ENCODE data around the gene NCKIPSD. TPM values are rescaled to one million over a fixed set of nuclear protein-coding genes. Genes with fewer than 3 reads are reported as not detected.
A peak's percentile ranks its signal among the peaks of the same experiment; 100 is the strongest.
"Not testable (repeated sequence)": the region's sequence is repeated elsewhere in the genome, so short reads cannot be mapped to it uniquely, and the experiment has no call there.

Gene NCKIPSD
- 10 to 100 TPM; 20.5 to 27.3 (median 23.0) TPM for total RNA-seq (2021; fragmentation: NEBNext Ultra II Directional; extraction: Animal tissue kit (Norgen Biotek cat#: 25700))
- long read RNA-seq, partial matches to known transcripts = 1 of 7 reads
- long read RNA-seq, other reads (novel, unspliced or antisense) = 3 of 7 reads

GRCh38 chr3:48685603-48686511, at the start of gene NCKIPSD:
TSS of gene NCKIPSD (minus strand) at chr3:48685915. CDS start at chr3:48685807, 108 bp downstream.
- peak within 1 kb of the TSS; percentile 84 for H3K4me3 Mint-ChIP-seq
- peaks cover 40% of the 10 kb centered on the region for H3K4me1 Mint-ChIP-seq (ENCODE audit: low read depth)
- no peaks in the 10 kb centered on the region for H3K9me3 Mint-ChIP-seq
- no peaks in the 10 kb centered on the region; the same call in 1 of the 2 replicates for H3K27me3 Mint-ChIP-seq (ENCODE audit: insufficient read depth)
- peak; percentile 95 for TF ChIP-seq CTCF (IDR thresholded peaks at IDR 0.05)
- peak; percentile 56 for DNase-seq
- H3K36me3 Mint-ChIP-seq (ENCODE audit: low read depth) = peaks cover 7% of the 10 kb centered on the region
- H3K27ac Mint-ChIP-seq = peak within 1 kb of the TSS; percentile 72

DNA sequence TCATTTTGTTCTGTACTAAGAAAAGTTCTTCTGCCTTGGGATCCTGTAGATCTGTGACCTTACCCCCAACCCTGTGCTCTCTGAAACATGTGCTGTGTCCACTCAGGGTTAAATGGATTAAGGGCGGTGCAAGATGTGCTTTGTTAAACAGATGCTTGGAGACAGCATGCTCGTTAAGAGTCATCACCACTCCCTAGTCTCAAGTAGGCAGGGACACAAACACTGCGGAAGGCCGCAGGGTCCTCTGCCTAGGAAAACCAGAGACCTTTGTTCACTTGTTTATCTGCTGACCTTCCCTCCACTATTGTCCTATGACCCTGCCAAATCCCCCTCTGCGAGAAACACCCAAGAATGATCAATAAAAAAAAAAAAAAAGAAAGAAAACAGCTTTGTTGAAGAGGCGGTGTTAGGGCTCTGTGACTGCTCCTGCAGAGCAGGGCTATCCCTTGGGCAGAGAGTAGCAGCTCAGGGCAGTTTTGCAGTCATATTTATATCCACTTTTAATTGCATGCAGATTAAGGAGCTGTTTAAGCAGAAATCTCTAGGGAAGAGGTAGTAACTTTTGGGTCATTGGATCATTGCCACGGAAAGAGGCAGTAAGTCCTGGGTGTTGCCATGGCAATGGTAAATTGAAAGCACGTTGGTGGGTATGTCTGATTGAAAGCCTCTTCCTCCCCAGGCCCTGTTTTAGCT, 49.5 kb upstream of the NCKIPSD start:
- not testable (repeated sequence) for H3K27me3 Mint-ChIP-seq (ENCODE audit: insufficient read depth); DNase-seq; H3K36me3 Mint-ChIP-seq (ENCODE audit: low read depth); H3K9me3 Mint-ChIP-seq
- Mint-ChIP-seq H3K27ac (peak overlapping the region; percentile 25), H3K4me1 (ENCODE audit: low read depth) (peaks cover 16% of the 10 kb centered on the region), H3K4me3 (0 out of 2 replicates have a peak overlapping the region, but pooled peaks have one; percentile 9)

- not testable (repeated sequence) for H3K27ac Mint-ChIP-seq; H3K27me3 Mint-ChIP-seq (ENCODE audit: insufficient read depth); H3K4me3 Mint-ChIP-seq; H3K36me3 Mint-ChIP-seq (ENCODE audit: low read depth); H3K9me3 Mint-ChIP-seq; DNase-seq
- peaks cover 11% of the 10 kb centered on the region for H3K4me1 Mint-ChIP-seq (ENCODE audit: low read depth)
These were observed 48.8 kb upstream of the NCKIPSD start for GRCh38 chr3:48734541-48734940.

- H3K36me3 Mint-ChIP-seq (ENCODE audit: low read depth); H3K27me3 Mint-ChIP-seq (ENCODE audit: insufficient read depth); H3K27ac Mint-ChIP-seq; H3K9me3 Mint-ChIP-seq; DNase-seq; H3K4me3 Mint-ChIP-seq: not testable (repeated sequence)
- peaks cover 11% of the 10 kb centered on the region for H3K4me1 Mint-ChIP-seq (ENCODE audit: low read depth)
These were observed 48.2 kb upstream of the NCKIPSD start for GRCh38 chr3:48733752-48734518.

GRCh38 chr3:48727511-48727910, 41.8 kb upstream of the NCKIPSD start:
- Mint-ChIP-seq H3K27me3 (ENCODE audit: insufficient read depth) (peaks cover 2% of the 10 kb centered on the region), H3K36me3 (ENCODE audit: low read depth) (no peaks in the 10 kb centered on the region), H3K4me1 (ENCODE audit: low read depth) (peaks cover 12% of the 10 kb centered on the region), H3K4me3 (no peak overlapping the region), H3K27ac (no peak overlapping the region), H3K9me3 (no peaks in the 10 kb centered on the region)
- no peak for DNase-seq
- TF ChIP-seq CTCF (IDR thresholded peaks at IDR 0.05) = no peak

- not testable (repeated sequence) for H3K4me3 Mint-ChIP-seq; H3K27me3 Mint-ChIP-seq (ENCODE audit: insufficient read depth); DNase-seq; H3K27ac Mint-ChIP-seq; H3K36me3 Mint-ChIP-seq (ENCODE audit: low read depth); H3K9me3 Mint-ChIP-seq
- H3K4me1 Mint-ChIP-seq (ENCODE audit: low read depth) = peaks cover 18% of the 10 kb centered on the region
These were observed 39.6 kb upstream of the NCKIPSD start for GRCh38 chr3:48725185-48725855.

- H3K9me3 Mint-ChIP-seq = no peaks in the 10 kb centered on the region
- no peaks in the 10 kb centered on the region; the same call in 1 of the 2 replicates for H3K27me3 Mint-ChIP-seq (ENCODE audit: insufficient read depth)
- H3K27ac Mint-ChIP-seq = no peak overlapping the region
- TF ChIP-seq CTCF (IDR thresholded peaks at IDR 0.05) = no peak
- H3K4me1 Mint-ChIP-seq (ENCODE audit: low read depth) = peaks cover 18% of the 10 kb centered on the region
- no peaks in the 10 kb centered on the region for H3K36me3 Mint-ChIP-seq (ENCODE audit: low read depth)
- H3K4me3 Mint-ChIP-seq = no peak overlapping the region; the same call in 1 of the 2 replicates
- DNase-seq = no peak
These were observed 38.0 kb upstream of the NCKIPSD start for GRCh38 chr3:48723725-48724124.

GRCh38 chr3:48723293-48723692, 37.6 kb upstream of the NCKIPSD start:
- H3K4me1 Mint-ChIP-seq (ENCODE audit: low read depth) = peaks cover 18% of the 10 kb centered on the region
- H3K4me3 Mint-ChIP-seq; H3K27ac Mint-ChIP-seq; H3K9me3 Mint-ChIP-seq; H3K36me3 Mint-ChIP-seq (ENCODE audit: low read depth); H3K27me3 Mint-ChIP-seq (ENCODE audit: insufficient read depth): not testable (repeated sequence)
- DNase-seq = peak; percentile 39

Measured in HFFc6 (cell line).